B cell (primary cell): Measurements from ENCODE around the gene LYRM7.

Experiments used
- CTCF ChIP-seq: fragments of 200-600 bp; IDR thresholded peaks from one replicate; pipeline ENCODE4 v1.8.0; 2022; ENCODE audit warnings: antibody characterized with exemption, mild to moderate bottlenecking
- EZH2 ChIP-seq: IDR thresholded peaks from 2 replicates; pipeline ENCODE4 v1.6.1; 2012; ENCODE audit warnings: borderline replicate concordance, low read depth, mild to moderate bottlenecking, moderate library complexity, low read length; ENCODE audit not compliant: insufficient read depth, poor library complexity, severe bottlenecking

- TF ChIP-seq CTCF (no peak), EZH2 (no peak)
These were observed 29.8 kb downstream of the LYRM7 start for GRCh38 chr5:131200560-131200959.
